OCI-LY3 (cell line): ENCODE results near the gene ZNF506.

Experiments used
- EZH2phosphoT487 ChIP-seq: fragments of 200-600 bp; shearing (Covaris generic); IDR thresholded peaks from 2 replicates; pipeline ENCODE4 v1.6.1; 2018; ENCODE audit warnings: antibody characterized with exemption, mixed run types, low read depth
- TF ChIP-seq, protein P1 (sequence below): fragments of 200-600, 300-600 bp; sonication (generic); IDR thresholded peaks from 2 replicates; pipeline ENCODE4 v1.5.1; 2014; ENCODE audit warnings: antibody characterized with exemption, low read length, low read depth

GRCh38 chr19:19866611-19867248, 45.2 kb upstream of the ZNF506 start:
- TF ChIP-seq, protein P1, sequence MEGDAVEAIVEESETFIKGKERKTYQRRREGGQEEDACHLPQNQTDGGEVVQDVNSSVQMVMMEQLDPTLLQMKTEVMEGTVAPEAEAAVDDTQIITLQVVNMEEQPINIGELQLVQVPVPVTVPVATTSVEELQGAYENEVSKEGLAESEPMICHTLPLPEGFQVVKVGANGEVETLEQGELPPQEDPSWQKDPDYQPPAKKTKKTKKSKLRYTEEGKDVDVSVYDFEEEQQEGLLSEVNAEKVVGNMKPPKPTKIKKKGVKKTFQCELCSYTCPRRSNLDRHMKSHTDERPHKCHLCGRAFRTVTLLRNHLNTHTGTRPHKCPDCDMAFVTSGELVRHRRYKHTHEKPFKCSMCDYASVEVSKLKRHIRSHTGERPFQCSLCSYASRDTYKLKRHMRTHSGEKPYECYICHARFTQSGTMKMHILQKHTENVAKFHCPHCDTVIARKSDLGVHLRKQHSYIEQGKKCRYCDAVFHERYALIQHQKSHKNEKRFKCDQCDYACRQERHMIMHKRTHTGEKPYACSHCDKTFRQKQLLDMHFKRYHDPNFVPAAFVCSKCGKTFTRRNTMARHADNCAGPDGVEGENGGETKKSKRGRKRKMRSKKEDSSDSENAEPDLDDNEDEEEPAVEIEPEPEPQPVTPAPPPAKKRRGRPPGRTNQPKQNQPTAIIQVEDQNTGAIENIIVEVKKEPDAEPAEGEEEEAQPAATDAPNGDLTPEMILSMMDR = no peak
- no peak for TF ChIP-seq EZH2phosphoT487
